ENCODE results near the gene RFLNA. TPM values are rescaled to one million over a fixed set of nuclear protein-coding genes. Genes with fewer than 3 reads are reported as not detected.

RFLNA gene
- polyA plus RNA-seq, 1 donor: 64.3 TPM

- Histone ChIP-seq H3K9me3 (ENCODE audit: control insufficient read depth, low read depth, low read length) (peaks cover 2% of the 10 kb centered on the region), H3K27me3 (ENCODE audit: control insufficient read depth, insufficient read depth, low read length) (no peaks in the 10 kb centered on the region), H3K27ac (ENCODE audit: low read length) (no peak overlapping the region), H3K36me3 (ENCODE audit: control insufficient read depth, insufficient read depth, low read length) (peaks cover 62% of the 10 kb centered on the region), H3K4me3 (ENCODE audit: low read length) (no peak overlapping the region), H3K4me1 (ENCODE audit: control insufficient read depth, insufficient read depth, low read length) (peaks cover 7% of the 10 kb centered on the region)
- no peak for DNase-seq
- WGBS (ENCODE audit: insufficient coverage, low lambda C conversion rate): no CpG with 5 or more reads among the region's 7 CpGs
Measured at GRCh38 chr12:124309744-124310143, 14.9 kb downstream of the RFLNA start.

- DNase-seq: no peak
- Histone ChIP-seq H3K4me1 (ENCODE audit: control insufficient read depth, insufficient read depth, low read length) (peaks cover 7% of the 10 kb centered on the region), H3K36me3 (ENCODE audit: control insufficient read depth, insufficient read depth, low read length) (peaks cover 63% of the 10 kb centered on the region), H3K27ac (ENCODE audit: low read length) (no peak overlapping the region), H3K4me3 (ENCODE audit: low read length) (no peak overlapping the region), H3K9me3 (ENCODE audit: control insufficient read depth, low read depth, low read length) (peaks cover 2% of the 10 kb centered on the region), H3K27me3 (ENCODE audit: control insufficient read depth, insufficient read depth, low read length) (no peaks in the 10 kb centered on the region)
- WGBS (ENCODE audit: insufficient coverage, low lambda C conversion rate): no CpG with 5 or more reads among the region's 4 CpGs
Measured at GRCh38 chr12:124310178-124310577, 15.3 kb downstream of the RFLNA start.

- no CpG with 5 or more reads among the region's 3 CpGs for WGBS (ENCODE audit: insufficient coverage, low lambda C conversion rate)
- peaks cover 7% of the 10 kb centered on the region for H3K4me1 ChIP-seq (ENCODE audit: control insufficient read depth, insufficient read depth, low read length)
- no peaks in the 10 kb centered on the region for H3K27me3 ChIP-seq (ENCODE audit: control insufficient read depth, insufficient read depth, low read length)
- H3K27ac ChIP-seq (ENCODE audit: low read length): no peak overlapping the region
- peaks cover 63% of the 10 kb centered on the region for H3K36me3 ChIP-seq (ENCODE audit: control insufficient read depth, insufficient read depth, low read length)
- no peak for DNase-seq
- H3K4me3 ChIP-seq (ENCODE audit: low read length): no peak overlapping the region
- H3K9me3 ChIP-seq (ENCODE audit: control insufficient read depth, low read depth, low read length): peaks cover 2% of the 10 kb centered on the region
Measured at GRCh38 chr12:124310785-124311184, 15.9 kb downstream of the RFLNA start.

GRCh38 chr12:124311292-124312109 is 16.6 kb downstream of the RFLNA start:
- Histone ChIP-seq H3K27ac (ENCODE audit: low read length) (no peak overlapping the region), H3K4me1 (ENCODE audit: control insufficient read depth, insufficient read depth, low read length) (peaks cover 7% of the 10 kb centered on the region), H3K36me3 (ENCODE audit: control insufficient read depth, insufficient read depth, low read length) (peaks cover 63% of the 10 kb centered on the region), H3K4me3 (ENCODE audit: low read length) (no peak overlapping the region), H3K9me3 (ENCODE audit: control insufficient read depth, low read depth, low read length) (peaks cover 2% of the 10 kb centered on the region), H3K27me3 (ENCODE audit: control insufficient read depth, insufficient read depth, low read length) (no peaks in the 10 kb centered on the region)
- no CpG with 5 or more reads among the region's 17 CpGs for WGBS (ENCODE audit: insufficient coverage, low lambda C conversion rate)
- DNase-seq: no peak

- H3K27me3 ChIP-seq (ENCODE audit: control insufficient read depth, insufficient read depth, low read length): no peaks in the 10 kb centered on the region
- H3K27ac ChIP-seq (ENCODE audit: low read length): no peak overlapping the region
- H3K4me1 ChIP-seq (ENCODE audit: control insufficient read depth, insufficient read depth, low read length): peaks cover 7% of the 10 kb centered on the region
- H3K9me3 ChIP-seq (ENCODE audit: control insufficient read depth, low read depth, low read length): no peaks in the 10 kb centered on the region
- H3K4me3 ChIP-seq (ENCODE audit: low read length): no peak overlapping the region
- peaks cover 63% of the 10 kb centered on the region for H3K36me3 ChIP-seq (ENCODE audit: control insufficient read depth, insufficient read depth, low read length)
- no CpG with 5 or more reads among the region's 6 CpGs for WGBS (ENCODE audit: insufficient coverage, low lambda C conversion rate)
- DNase-seq: no peak
Measured at GRCh38 chr12:124312601-124313000, 17.7 kb downstream of the RFLNA start.

GRCh38 chr12:124314207-124314606 is 19.3 kb downstream of the RFLNA start:
- Histone ChIP-seq H3K9me3 (ENCODE audit: control insufficient read depth, low read depth, low read length) (no peaks in the 10 kb centered on the region), H3K4me1 (ENCODE audit: control insufficient read depth, insufficient read depth, low read length) (peaks cover 4% of the 10 kb centered on the region), H3K36me3 (ENCODE audit: control insufficient read depth, insufficient read depth, low read length) (peaks cover 54% of the 10 kb centered on the region), H3K4me3 (ENCODE audit: low read length) (no peak overlapping the region), H3K27ac (ENCODE audit: low read length) (no peak overlapping the region), H3K27me3 (ENCODE audit: control insufficient read depth, insufficient read depth, low read length) (no peaks in the 10 kb centered on the region)
- no CpG with 5 or more reads among the region's 30 CpGs for WGBS (ENCODE audit: insufficient coverage, low lambda C conversion rate)
- no peak for DNase-seq

GRCh38 chr12:124314766-124315165 is 19.9 kb downstream of the RFLNA start:
- Histone ChIP-seq H3K27me3 (ENCODE audit: control insufficient read depth, insufficient read depth, low read length) (no peaks in the 10 kb centered on the region), H3K36me3 (ENCODE audit: control insufficient read depth, insufficient read depth, low read length) (peaks cover 52% of the 10 kb centered on the region), H3K27ac (ENCODE audit: low read length) (no peak overlapping the region), H3K9me3 (ENCODE audit: control insufficient read depth, low read depth, low read length) (no peaks in the 10 kb centered on the region), H3K4me1 (ENCODE audit: control insufficient read depth, insufficient read depth, low read length) (peaks cover 4% of the 10 kb centered on the region), H3K4me3 (ENCODE audit: low read length) (no peak overlapping the region)
- DNase-seq: no peak
- no CpG with 5 or more reads among the region's 9 CpGs for WGBS (ENCODE audit: insufficient coverage, low lambda C conversion rate)

GRCh38 chr12:124315372-124316044 is 20.6 kb downstream of the RFLNA start:
- peaks cover 4% of the 10 kb centered on the region for H3K4me1 ChIP-seq (ENCODE audit: control insufficient read depth, insufficient read depth, low read length)
- no peak for DNase-seq
- no peaks in the 10 kb centered on the region for H3K27me3 ChIP-seq (ENCODE audit: control insufficient read depth, insufficient read depth, low read length)
- H3K27ac ChIP-seq (ENCODE audit: low read length): no peak overlapping the region
- H3K4me3 ChIP-seq (ENCODE audit: low read length): no peak overlapping the region
- no peaks in the 10 kb centered on the region for H3K9me3 ChIP-seq (ENCODE audit: control insufficient read depth, low read depth, low read length)
- peaks cover 52% of the 10 kb centered on the region for H3K36me3 ChIP-seq (ENCODE audit: control insufficient read depth, insufficient read depth, low read length)
- WGBS (ENCODE audit: insufficient coverage, low lambda C conversion rate): no CpG with 5 or more reads among the region's 17 CpGs

GRCh38 chr12:124316257-124316900 is 21.5 kb downstream of the RFLNA start:
- Histone ChIP-seq H3K4me1 (ENCODE audit: control insufficient read depth, insufficient read depth, low read length) (peaks cover 4% of the 10 kb centered on the region), H3K36me3 (ENCODE audit: control insufficient read depth, insufficient read depth, low read length) (peaks cover 46% of the 10 kb centered on the region), H3K9me3 (ENCODE audit: control insufficient read depth, low read depth, low read length) (no peaks in the 10 kb centered on the region), H3K27ac (ENCODE audit: low read length) (no peak overlapping the region), H3K4me3 (ENCODE audit: low read length) (no peak overlapping the region), H3K27me3 (ENCODE audit: control insufficient read depth, insufficient read depth, low read length) (no peaks in the 10 kb centered on the region)
- no CpG with 5 or more reads among the region's 12 CpGs for WGBS (ENCODE audit: insufficient coverage, low lambda C conversion rate)
- DNase-seq: peak in 1 of 2 donors; percentile 7

GRCh38 chr12:124317400-124317799 is 22.5 kb downstream of the RFLNA start:
- Histone ChIP-seq H3K4me1 (ENCODE audit: control insufficient read depth, insufficient read depth, low read length) (peaks cover 4% of the 10 kb centered on the region), H3K27ac (ENCODE audit: low read length) (no peak overlapping the region), H3K4me3 (ENCODE audit: low read length) (no peak overlapping the region), H3K27me3 (ENCODE audit: control insufficient read depth, insufficient read depth, low read length) (no peaks in the 10 kb centered on the region), H3K9me3 (ENCODE audit: control insufficient read depth, low read depth, low read length) (no peaks in the 10 kb centered on the region), H3K36me3 (ENCODE audit: control insufficient read depth, insufficient read depth, low read length) (peaks cover 43% of the 10 kb centered on the region)
- WGBS (ENCODE audit: insufficient coverage, low lambda C conversion rate): no CpG with 5 or more reads among the region's 12 CpGs
- no peak for DNase-seq
